NOMO-1 treated with dmso at 0.1 percent for 144 hours (cell line): ENCODE data around the gene TNFSF9.

Experiments used
- DNase-seq: peaks from one replicate; lab custom pipeline; 2025; ENCODE audit not compliant: unreplicated experiment; lab: John Stamatoyannopoulos, UW

Gene TNFSF9, protein sequence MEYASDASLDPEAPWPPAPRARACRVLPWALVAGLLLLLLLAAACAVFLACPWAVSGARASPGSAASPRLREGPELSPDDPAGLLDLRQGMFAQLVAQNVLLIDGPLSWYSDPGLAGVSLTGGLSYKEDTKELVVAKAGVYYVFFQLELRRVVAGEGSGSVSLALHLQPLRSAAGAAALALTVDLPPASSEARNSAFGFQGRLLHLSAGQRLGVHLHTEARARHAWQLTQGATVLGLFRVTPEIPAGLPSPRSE

DNA sequence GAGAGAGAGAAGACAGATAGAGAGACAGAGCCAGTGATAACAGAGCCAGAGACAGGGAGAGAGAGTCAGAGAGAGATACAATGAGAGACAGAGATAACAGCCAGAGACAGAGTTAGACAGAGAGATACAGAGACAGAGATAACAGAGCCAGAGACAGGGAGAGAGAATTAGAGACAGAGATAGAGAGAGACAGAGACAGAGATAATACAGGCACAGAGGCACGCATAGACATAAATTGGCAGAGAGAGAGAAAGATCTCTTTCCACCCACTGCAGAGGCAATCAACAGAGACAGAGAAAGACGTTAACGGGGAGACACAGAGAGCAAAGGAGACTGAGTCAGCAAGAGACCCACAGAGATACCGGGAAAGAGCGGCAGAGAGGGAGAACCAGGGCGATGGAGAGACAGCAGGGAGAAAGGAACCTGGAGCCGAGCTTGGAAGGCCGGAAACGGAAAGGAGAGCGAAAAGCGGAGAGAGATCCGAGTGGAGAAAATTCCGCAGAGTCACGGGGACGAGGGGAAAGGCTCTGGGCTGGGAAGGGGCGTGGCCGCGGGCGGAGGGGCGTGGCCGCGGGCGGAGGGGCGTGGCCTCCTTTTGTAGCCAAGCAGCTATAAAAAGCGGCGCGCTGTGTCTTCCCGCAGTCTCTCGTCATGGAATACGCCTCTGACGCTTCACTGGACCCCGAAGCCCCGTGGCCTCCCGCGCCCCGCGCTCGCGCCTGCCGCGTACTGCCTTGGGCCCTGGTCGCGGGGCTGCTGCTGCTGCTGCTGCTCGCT lies at the start of gene TNFSF9:
TSS of gene TNFSF9 (plus strand) at position 641 of the 777 bp plus-strand sequence. CDS start at position 652, 11 bp downstream.
- DNase-seq, result peak; percentile 65

DNA sequence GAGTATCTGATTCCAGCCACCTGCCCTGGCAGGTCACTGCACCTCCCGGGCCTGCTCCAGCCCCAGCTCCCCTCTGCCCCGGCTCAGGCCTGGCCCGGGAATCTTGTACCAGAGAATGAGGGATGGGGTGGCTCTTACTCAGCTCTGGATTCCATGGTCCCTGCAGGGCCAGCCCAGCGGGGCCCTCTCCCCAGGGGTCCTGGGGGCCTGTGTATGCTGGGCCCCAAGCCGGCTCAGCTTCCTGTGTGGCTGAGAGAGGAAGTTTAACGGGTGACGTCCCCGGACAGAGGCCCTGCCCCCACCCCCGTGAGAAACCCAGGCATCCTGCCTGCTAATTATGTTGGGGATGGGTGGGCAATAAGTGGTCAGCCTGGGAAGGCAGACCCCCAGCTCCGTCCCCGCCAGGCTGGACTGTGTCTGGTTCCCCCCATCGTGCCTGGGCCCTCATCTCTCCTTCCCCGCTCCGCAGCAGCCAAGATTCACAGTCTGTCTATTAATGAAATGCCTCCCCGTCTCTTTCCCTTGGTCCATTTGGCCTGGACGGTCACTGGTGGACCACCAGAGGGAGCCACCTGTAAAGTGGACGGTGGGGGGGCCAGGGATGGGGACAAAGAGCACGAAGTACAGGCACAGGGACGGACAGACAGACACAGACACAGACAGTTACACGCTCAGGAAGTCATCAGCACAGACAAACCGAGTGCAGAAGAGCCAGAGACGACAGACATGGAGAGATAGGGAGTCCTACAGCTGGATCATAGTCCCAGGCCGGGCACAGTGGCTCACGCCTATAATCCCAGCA lies 49.1 kb upstream of the TNFSF9 start, which contains the start of gene DENND1C:
TSS of gene DENND1C (minus strand) at position 247 of the 802 bp plus-strand sequence. CDS start at position 155, 92 bp downstream.
- DNase-seq, result peak; percentile 44

DNA sequence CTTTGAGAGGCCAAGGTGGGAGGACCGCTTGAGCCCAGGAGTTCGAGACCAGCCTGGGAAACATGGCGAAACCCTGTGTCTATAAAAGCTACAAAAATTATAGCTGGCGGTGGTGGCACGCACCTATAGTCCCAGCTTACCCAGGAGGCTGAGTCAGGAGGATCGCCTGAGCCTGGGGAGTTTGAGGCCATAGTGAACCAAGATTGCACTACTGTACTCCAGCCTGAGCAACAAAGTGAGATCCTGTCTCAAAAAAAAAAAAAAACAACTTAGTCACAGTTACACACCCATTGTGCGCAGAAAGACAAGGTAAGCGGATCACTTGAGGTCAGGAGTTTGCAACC lies 48.5 kb upstream of the TNFSF9 start:
- DNase-seq, result no peak

DNA sequence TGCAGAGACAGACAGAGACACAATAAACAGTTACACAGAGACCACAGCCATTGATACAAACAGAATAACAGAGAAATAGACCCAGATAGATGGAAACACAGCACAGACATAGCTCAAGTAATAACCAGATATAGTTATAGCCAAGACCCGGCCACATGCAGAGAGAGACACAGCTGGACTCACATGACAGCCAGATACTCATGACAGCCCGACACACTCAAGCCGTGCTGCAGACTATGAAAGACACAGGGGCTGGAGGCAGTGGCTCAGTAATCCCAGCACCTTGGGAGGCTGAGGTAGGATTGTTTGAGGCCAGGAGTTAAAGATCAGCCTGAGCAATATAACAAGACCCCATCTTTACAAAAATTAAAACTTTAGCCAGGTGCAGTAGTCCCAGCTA lies 47.6 kb upstream of the TNFSF9 start:
- no peak for DNase-seq

DNA sequence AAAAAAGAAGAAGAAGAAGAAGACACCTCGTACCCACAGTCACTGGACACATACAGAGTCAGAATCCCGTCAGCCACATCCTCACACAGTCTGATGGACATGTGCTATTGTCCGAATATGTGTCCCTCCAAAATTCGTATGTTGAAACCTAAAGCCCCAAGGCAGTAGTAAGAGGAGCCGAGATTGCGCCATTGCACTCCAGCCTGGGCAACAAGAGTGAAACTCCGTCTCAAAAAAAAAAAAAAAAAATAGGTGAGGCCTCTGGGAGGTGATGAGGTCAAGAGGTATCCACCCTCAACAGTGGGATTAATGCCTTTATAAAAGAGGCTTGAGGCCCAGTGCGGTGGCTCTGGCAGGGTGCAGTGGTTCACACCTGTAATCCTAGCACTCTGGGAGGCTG lies 46.6 kb upstream of the TNFSF9 start:
- DNase-seq, result no peak

DNA sequence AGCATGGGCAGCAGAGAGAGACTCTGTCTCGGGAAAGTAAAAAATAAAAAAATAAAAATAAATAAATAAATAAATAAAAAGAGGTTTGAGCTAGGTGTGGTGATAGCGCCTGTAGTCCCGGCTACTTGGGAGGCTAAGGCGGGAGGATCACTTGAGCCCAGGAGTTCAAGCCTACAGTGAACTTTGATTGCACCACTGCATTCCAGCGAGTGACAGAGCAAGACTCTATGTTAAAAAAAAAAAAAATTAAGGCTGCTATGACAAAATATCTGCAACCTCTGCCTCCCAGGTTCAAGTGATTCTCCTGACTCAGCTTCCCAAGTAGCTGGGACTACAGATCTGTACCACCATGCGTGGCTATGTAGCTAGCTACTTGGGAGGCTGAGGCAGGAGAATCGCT lies 46.0 kb upstream of the TNFSF9 start:
- DNase-seq, result no peak

DNA sequence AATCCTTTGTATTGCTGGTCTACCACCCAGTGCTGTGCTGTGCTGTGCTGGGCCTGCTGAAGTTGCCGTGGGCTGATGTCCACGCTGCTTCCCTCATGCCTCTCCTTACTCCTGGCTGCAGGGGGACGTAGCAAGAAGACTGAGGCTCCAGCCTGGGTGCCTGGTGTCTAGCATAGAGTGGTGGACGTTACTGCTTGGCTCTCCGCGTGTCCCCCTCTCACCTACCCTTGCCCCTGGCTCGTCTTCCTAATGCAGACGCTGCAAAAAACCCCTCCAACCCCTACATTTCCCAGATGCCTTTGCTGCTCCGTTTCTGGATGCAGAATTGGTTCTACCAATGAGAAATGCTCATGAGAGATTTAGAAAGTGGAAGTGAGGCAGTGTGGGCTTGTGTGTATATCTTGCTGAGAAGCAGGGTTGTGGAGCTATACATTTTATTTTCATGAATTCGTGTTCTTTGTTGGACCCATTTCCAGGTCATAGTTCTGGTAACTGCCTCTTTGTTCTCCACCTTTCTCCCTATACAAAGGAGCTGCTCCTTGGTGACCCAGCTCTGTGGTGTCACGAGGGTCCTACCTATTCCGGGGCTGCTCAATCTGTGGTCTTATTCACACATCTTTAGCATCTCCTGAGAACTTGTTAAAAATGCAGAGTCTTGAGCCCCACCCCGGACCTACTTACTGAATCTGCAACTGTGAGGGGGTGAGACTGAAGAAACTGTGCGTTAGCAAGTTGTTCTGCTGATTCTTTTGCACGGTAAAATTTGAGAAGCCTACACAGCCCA lies 41.4 kb upstream of the TNFSF9 start:
- DNase-seq, result peak; percentile 42

DNA sequence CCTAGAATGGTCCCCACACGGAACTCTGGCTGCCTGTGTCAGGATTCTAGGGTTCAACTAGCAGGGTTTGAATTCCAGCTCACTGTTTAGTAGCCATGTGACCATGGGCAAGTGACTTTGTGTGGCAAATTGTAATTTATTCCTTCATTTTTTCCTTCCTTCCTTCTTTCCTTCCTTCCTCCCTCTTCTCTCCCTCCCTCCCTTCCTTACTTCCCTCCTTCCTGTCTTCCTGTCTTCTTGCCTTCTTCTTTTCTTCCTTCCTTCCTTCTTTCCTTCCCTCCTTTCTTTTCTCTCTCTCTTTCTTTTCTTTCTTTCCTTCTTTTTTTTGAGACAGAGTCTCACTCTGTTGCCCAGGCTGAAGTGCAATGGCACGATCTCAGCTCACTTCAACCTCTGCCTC lies 40.7 kb upstream of the TNFSF9 start:
- DNase-seq, result no peak

DNA sequence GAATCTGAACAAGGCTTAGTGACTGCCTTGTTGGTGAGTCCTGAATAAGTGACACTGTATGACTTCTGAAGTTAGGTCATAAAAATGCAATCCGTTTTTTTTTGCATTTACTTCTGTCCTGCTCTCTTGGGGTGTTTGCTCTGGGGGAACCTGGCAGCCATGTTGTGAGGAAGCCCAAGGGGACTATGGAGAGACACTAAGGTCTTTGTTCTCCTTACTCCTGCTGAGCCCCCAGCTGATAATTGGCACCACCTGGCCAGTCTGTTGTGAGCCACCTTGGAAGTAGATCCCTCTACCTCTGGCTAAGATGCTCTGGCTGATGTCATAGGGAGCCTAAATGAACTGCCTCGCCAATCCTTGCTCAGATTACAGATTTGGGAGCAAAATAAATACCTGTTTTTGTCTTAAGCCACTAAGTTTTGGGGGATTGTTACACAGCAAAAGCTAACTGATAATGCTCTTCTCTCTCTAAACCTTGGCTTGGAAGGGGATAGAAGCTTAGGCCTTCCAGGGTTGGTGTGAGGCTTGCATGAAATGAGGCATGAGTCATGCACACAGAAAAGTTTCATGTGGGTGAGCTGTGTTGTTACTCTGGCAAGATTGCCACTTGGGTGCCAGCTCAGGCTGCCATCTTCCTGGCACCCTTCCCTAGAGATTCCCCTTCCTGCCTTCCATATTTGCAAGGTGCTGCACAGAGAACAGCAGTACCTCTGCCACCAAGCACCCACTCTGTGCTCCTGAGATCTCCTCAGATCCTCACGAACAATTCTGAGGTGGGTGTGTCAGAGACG lies 38.8 kb upstream of the TNFSF9 start:
- DNase-seq, result no peak

DNA sequence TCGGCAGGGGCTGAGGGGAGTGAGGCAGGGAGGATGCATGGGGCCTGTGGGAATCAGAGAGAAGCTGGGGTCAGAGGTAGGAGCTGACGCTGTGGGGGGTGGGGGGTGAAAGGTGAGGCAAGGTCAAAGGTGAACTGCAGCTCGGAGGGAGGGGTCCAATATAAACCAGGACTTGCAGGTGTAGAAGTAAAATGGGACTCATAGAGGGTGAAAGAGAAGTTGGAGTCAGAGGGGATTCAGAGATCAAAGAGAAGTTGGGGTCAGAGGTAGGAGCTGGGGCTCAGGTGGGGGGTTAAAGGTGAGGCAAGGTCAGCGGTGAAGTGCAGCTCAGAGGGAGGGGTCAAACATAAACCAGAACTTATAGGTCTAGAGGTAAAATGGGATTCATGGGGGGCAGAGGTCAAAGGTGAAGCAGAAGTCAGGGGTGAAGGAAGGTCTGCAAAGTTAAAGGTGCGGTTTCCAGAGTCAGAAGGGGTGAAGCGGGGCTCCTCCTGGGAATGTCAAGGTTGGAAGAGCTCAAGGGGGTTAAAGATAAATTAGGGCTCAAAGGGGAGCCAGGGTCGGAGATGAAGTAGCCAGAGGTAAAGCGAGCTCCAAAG lies 36.3 kb upstream of the TNFSF9 start:
- DNase-seq, result no peak

DNA sequence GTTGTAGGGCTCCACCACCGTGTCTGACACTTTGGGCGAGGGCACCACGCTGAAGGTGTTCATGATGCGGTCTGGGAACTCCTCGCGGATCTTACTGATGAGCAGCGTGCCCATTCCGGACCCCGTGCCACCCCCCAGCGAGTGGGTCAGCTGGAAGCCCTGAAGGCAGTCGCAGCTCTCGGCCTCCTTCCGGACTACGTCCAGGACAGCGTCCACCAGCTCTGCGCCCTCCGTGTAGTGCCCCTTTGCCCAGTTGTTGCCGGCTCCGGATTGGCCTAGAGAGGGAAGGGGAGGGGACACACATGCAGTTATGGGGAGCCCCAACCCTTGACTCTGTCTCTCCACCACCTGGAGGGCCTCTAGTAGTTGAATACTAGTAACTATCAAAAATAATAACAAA lies 34.9 kb upstream of the TNFSF9 start:
- no peak for DNase-seq

DNA sequence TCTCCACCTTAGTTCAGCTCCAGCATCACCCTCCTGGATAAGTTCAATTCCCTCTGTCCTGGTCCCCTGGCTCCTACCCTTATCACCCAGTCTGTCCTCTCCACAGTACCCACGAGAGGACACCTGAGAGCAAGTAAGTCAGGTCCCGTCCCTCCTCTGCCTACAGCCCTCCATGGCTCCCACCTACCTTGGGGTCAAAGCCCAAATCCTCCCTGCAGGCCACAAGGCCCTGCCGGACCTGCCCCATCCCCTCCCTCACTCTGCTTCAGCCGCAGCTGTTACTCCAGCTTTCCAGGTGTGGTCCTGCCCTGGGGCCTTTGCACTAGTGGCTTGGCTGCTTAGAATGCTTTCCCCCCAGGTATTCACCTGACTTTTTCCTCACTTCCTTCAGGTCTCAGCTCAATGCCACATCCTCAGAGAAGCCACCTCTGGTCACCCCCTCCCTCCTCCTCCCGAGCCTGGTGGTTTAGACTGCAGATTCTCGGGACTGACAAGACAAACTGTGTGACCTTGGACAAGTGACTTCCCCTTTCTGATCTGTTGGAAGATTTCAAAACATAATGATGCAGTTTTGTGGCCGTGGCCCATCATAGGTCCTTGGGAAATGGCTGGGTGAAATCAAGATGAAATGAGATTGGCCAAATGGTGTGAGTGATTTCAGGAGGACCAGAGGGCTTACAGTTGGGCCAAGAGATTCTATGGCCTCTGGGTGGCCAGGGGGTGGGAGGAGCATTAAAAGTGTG lies 32.4 kb upstream of the TNFSF9 start:
- peak; percentile 65 for DNase-seq

DNA sequence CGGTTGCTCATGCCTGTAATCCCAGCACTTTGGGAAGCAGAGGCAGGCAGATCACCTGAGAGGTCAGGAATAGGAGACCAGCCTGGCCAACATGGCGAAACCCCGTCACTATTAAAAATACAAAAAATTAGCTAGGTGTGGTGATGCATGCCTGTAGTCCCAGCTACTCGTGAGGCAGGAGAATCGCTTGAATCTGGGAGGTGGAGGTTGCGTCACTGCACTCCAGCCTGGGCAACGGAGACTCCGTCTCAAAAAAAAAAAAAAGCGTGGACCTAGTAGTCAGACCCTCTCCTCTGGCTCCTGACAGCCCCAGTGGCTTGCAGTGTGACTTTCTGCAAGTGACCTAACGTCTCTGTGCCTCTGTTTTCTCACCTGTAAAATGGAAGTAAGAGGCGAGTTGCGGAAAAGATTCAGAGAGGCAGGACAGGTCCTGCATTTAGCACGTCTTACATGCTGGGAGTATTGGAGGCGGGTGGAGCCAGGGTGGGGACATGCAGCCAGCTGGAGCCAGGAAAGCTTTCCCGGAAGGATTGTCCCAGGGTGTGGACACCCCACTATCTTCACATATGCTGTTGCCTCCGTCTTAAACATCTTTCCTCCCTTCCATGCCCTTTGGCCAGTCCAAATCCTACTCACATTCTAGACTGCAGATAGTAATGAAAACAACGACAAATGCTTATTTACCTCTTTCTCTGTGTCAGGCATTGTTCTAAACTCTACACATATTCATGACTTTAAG lies 31.6 kb upstream of the TNFSF9 start:
- DNase-seq, result no peak

DNA sequence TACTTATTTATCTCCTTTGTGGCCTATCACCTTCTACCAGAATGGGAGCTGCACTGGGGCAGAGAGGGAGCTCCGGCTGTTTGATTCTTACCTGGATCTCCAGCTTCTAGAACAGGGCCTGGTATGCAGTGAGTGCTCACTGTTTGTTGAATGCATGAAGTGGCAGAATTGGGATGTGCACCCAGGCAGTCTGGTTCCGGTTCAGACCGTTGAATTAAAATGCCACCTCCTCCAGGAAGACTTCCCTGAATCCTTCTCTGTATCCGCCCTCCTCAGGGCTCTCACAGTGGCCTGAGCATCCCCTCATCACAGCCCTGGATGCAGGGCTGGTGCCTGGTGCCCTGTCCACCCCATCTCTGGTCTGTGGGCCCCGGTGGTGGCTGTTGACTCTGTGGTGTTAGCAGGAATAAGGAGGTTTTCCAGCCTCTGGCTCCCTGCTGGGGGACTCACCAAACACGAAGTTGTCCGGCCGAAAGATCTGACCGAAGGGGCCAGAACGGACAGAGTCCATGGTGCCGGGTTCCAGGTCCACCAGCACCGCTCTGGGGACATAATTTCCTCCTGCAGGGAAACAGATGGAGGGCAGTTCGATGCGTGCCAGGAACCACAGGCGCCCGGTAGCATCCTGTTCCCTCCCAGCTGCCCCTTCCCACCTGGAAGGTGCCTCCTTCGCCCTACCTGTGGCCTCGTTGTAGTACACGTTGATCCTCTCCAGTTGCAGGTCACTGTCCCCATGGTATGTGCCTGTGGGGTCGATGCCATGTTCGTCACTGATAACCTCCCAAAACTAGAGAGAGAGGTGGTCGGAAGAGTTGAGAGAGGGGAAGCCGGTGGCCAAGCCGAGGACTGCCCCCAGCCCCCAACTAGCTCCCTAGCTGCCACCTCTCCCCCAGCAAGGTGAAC lies 29.7 kb upstream of the TNFSF9 start:
- no peak for DNase-seq

DNA sequence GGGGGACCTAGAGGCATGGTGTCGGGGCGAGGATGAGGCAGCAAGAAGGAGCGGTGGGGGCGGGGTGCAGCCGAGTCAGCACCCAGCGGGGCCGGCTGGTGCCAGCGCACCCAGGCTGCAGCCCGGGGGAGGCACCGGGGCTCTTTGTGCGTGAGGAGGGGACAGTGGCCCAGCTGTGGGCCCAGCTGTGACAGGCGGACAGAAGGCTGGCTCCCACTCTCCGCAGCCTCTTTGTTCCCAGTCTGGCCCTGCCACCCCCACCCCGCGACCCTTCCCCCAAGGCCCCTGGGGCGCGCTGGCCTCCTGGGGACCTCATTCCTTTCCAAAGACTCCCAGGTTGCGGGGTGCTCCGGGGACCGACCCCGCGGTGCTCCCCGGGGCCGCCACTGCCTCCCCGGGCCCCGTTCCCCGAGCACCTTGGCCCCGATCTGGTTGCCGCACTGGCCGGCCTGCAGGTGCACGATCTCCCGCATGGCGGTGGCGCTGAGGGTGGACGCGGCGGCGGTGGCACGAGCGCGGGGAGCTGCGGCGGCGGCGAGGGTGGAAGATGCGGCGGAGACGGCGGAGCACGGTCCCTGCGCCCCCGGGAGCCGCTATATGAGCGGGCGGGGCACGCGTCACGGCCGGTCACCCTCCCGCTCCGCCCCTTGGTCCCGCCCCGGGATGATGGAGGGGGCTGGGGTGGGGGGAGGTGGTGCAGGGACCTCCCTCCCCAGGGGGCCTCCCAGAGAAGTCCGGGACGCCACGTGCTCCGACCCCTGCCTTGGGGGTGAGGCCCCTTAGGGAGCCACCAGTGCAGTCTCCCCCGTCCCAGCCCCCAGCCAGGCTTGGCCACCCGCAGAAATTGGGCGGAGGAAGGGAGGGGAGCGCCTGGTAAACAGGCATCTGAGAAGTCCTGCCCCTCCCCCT lies 28.8 kb upstream of the TNFSF9 start, which contains the start of gene TUBB4A:
TSS of gene TUBB4A (minus strand) at position 570 of the 909 bp plus-strand sequence. CDS start at position 473, 97 bp downstream.
- no peak for DNase-seq
